NCI-H510A treated with DMSO at 0.1 percent for 48 hours (cell line): ENCODE results near the gene THSD7B.
A peak's percentile ranks its signal among the peaks of the same experiment; 100 is the strongest.

Experiments used
- DNase-seq: peaks from one replicate; lab custom pipeline; 2025; lab: John Stamatoyannopoulos, UW

THSD7B gene

DNA sequence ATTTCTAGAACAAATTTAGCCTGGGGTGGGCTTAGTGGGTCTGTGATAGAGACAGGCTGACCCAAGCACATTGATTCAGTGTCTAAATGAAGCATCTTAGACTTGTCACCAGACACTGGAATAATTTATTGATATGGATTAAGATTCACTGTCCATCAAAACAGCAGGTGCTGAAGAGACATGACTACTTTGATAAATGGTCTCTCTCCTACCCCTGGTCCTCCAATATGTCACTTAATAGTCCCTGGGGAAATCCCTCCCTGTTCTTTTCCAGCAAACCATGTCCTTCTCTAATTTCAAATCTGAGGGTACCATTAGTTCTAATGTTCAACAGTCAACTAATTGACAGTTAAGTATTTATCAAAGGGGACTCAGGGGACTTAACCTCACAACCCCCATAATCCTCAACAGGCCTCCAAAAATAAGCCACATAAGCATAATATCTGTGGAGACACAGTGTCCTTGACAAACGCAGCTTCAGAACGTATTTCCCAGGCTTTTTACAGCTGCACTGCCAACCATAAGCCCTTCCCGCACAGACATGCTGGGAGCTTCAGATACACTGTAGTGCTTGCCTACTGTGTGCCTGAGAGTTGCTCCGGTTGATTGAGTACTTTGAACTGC is 391.0 kb downstream of the THSD7B start:
- no peak for DNase-seq

DNA sequence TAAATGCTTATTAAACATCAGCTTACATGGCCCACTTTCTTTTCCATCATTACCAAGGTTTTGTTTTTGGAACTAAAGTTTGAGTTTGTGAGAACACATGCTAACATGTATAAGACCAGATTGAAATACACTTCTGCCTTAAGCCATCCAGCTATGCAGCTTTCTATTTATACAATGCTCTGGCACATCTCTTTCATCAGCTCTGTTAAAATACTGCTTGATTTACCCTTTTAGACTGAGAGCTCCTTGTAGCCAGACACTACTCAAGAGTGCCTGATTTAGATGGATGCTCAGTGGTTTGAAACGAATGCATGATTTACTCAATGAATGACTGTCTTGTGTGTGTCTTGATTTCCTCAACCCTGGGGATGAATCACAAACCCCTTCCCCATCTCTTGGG is 392.5 kb downstream of the THSD7B start:
- no peak for DNase-seq

DNA sequence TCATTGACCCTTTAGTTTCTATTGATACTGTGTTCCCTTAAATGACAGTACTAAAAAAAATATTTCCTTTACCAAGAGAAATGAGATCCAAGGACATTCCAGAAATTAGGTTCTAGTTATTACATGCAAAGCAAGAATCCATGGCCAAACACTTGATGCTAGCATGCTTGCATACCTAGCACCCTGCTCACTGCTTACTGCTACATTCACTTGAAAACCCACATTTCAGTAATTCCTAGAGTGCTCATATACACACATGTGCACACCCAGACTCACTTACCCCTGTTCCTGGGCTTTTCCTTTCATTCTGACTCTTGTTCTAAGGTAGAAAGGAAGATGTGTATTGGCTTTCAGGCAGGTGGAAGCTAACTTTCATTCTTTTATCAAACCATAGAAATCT is 395.9 kb downstream of the THSD7B start:
- DNase-seq, result no peak

DNA sequence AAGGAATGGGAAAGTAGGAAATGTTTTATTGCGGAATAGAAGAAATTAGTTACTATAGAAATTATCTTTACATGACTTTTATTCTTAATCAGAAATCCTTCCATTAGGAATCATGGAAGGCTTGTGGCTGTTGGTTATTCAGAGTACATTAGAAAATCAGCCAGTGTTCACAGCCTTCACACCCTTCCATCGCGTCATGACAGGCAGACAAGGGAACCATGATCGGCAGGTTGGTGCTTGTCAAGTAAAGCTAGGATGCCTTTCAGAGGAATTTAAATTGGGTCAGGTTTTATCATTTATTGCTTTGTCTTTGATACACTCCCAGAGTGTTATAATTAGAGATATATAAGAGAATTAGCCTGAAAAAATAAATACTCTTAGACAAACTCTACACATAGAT is 400.6 kb downstream of the THSD7B start:
- DNase-seq, result no peak

DNA sequence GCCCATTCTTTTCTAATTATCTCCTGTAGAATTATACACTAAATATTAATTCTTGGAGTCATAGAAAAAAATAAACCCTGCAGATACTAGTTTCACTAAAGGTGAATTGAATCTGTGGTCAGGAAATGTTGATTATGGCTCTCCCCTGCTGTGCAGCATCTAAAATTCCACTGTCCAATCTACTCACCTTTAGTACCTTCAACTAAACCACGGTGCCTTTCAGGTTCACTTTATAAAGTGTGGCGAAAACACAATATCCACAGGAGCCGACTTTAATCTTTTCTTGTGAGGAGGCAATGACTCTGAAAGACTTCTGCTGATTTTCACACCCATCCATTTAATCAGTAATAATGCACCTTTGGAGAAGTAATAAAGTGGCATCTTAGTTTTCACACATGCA is 402.3 kb downstream of the THSD7B start:
- DNase-seq, result no peak

DNA sequence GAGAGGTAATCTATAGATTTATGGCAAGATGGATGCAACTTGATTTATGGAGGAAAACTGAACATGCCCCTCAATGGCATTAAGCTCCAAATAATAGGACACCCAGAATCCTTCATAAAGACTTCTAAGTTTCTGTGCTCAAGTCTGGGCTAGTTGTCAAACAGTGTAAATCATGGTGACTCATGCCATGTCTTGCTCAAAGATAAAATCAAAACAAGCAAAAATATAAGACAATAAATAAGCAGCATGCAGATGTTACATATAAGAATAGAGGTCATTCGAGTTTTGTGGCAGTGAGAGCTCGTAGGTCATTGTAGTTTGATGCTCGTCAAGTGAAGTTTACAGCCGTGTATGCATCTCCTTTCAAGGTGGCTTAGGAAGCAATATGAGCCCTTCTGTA is 403.2 kb downstream of the THSD7B start:
- no peak for DNase-seq

DNA sequence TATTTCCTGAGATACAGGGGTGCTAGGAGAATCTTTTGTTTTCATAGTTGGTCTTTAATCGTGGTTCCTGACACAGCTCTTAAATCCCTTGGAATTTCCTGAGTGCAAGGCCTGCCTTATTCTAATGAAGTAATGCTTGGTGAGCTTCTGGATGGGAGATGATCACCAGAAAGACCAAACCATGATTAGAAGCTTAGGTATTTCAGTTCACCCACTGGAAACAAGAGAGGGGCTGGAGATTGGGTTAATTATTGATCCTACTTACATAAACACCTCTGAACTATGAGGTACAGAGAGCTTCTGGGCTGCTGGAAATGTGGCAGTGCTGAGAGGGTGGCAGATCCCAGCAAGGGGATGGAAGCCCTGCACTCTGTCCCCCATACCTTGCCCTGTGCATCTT is 406.8 kb downstream of the THSD7B start:
- DNase-seq, result no peak

DNA sequence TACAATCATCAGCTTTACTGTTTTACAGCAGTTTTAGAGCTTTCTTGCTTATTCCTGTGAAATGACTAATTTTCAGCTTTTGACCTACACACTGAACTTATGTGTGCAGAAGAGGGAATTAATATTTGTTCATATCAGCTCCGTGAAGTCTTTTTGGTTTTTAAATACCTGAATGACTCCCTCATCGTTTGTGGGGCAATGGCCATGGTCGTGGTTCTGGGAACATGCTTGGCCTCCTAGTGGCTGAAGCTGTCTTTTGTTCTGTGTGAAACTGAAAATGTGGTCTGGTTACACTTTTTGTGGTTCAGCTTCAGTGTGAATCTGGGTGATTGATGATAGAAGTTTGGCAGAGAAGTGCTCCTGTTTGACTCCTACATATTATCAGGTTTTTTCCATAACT is 408.1 kb downstream of the THSD7B start:
- DNase-seq, result no peak

DNA sequence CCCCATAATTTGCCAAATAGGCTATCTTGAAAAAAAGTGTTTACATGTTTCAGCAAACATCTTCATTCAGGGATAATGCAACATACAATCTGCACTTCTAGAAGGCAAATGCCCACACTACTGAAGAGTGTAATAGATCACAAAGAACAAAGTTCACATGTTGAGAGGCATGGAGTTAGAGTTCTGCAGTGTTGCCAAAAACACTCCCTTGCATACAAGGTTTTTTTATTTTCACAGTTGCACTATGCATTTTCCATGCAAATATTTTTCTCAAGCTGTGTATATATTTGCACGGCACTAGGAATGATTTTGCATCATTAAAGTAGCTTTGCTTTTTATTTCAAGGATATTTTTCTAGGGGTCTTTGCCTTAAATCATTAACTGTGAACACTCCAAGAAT is 409.9 kb downstream of the THSD7B start:
- peak; percentile 67 for DNase-seq

DNA sequence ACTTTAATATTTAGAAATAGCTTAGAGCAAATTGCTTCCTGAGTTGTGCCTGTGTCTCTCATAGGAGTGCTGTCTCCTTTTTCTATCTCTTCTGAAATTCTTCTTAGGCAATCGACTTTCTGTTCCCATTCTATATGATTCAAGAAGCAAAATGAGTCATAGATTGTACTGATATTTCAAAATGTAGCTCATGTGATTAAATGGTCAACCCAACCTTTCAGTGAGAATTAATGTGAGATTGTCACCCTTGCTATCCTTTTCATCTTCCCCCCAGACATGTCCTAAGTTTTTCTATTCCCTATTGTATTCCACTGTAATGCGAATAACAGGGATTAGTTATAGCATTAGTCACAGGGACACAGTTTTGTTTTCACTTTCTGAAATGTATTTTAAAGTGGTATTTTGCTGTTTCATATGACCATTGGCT is 413.6 kb downstream of the THSD7B start:
- no peak for DNase-seq

DNA sequence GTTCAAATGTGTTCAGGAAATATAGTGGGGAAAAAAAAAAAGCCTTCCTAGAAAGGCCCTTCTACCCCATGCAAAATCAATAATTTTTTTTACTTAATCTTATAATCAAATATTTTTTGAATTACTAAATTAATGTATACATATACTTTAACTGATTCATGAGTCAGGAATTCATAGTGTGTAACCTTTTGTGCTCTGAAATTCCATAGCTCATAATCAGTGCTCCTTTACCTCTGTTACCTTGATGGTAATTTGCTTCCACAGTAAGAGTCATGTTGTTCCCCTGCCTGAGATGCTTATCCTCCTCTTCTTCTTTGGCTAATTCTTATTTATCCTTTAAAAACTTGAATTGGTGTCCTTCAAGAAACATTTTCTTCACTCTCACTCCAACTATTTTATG is 414.2 kb downstream of the THSD7B start:
- DNase-seq, result no peak

DNA sequence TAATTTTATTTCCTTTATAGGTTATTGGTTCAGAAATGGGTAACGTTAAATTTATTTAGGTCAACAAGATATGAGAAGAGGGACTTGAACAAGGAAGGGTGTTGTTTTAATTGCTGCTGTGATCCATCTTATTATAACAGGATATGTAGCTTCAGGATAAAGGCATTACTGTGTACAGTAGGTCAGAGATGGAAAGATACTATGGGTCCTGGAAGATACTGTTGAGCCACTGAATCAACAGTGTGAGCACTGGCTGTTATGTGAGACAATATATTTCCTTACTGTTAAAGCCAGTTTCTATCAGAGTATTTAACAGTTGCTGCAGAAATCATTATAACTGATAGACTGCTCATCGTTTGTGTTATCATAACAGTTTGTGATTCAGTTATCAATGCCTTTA is 414.7 kb downstream of the THSD7B start:
- DNase-seq, result no peak

DNA sequence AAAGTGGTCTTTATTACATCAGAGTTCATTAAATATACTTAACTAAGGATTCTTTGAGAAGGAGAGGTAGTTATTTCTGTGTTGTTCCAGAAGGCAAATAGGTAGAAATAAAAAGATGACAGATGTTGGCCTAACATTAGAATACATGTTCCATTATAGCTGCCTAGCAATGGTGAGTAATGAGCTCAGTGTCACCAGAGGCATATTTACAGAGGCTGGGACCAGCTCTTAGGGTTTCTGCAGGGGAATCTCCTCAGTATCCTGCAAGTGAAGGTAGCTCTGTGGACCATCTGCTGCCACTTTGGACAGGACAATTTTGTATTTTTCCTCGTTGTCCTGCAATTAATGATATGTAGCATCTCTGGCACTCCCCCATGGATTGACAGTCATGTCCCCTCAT is 416.0 kb downstream of the THSD7B start:
- DNase-seq, result no peak

DNA sequence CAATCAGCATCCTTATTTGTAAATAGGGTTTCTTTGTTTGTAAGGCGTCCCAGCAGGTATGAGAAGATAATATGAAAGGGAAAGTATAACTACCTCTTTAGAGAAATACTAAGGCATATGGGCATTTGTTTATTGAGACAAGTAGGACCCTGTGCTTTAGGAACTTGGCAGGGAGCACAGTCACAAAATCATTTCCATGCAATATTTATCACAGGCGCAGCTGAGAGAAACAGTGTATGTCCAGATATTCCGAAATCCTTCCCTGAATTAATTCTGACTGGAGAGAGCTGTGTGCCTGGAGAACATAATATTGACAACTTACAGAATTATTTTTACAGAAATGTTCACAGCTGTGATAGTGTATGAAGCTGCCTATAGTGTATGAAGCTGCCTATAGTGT is 416.7 kb downstream of the THSD7B start:
- DNase-seq, result no peak

DNA sequence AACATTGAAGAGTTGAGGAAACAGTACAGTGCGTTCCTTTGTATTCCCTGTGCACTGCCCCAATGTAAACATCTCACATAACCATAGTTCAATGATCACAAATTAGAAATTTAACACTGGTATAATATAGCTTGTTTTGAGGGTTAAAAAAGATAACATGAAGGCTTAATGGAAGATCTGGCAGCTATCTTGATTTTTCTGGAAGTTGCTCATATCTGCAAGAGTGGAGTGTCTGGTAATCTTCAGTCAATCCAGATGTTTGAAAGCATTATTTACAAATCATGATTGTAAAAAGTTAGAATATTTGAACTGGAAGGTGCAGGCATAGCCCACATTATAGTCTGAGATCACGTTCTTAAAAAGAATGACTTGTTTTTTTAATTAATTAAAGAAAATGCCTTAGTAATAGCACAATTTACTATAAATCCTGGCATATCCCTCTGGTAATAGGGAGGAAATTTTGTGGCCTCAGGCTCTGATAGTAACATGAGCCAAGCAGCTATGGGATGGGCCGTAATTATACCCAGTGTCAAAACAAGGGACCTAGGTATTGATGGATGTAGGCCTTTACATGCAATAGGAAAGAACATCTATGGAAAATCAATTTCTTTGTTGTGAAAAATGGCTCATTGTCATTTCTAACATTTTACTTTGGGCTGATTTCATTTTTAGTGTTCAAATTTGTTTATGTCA is 418.0 kb downstream of the THSD7B start:
- DNase-seq, result no peak

DNA sequence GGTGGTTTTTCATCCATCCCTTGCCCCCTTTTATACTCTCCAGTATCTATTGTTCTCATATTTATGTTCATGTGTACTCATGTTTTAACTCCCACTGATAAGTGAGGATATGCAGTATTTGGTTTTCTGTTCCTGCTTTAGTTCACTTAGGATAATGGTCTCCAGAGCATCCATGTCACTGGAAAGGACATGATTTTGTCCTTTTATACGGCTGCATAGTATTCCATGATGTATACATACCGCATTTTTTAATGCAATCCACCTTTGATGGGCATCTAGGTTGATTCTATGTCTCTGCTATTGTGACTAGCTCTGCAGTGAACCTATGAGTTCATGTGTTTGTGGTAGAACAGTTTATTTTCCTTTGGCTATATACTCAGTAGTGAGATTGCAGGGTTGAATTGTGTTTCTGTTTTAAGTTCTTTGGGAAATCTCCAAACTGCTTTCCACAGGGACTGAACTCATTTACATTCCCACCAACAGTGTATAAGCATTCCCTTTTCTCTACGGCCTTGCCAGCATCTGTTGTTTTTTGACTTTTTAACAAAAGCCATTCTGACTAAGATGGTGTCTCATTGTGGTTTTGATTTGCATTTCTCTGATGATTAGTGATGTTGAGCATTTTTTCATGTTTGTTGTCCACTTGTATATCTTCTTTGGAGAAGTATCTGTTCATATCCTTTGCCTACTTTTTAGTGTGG is 420.2 kb downstream of the THSD7B start:
- no peak for DNase-seq

DNA sequence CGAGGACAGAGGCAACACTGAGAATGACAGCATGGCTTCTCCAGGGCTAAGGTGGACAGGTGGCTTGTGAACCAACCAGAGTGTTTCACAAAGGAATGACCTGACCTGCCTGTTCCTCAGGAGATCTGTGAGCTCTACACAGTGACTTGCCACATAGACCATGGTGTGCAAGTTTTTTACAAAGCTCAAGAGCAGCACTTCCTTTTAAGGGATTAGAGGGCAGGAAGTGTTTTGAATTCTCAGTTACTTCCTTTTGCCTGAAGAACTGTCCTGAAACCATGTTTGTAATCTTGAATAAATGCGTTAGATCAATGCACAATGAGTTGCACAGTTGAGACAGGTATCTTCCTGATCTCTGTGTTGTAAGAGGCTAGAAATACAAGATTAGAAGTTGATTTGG is 421.9 kb downstream of the THSD7B start:
- DNase-seq, result no peak

DNA sequence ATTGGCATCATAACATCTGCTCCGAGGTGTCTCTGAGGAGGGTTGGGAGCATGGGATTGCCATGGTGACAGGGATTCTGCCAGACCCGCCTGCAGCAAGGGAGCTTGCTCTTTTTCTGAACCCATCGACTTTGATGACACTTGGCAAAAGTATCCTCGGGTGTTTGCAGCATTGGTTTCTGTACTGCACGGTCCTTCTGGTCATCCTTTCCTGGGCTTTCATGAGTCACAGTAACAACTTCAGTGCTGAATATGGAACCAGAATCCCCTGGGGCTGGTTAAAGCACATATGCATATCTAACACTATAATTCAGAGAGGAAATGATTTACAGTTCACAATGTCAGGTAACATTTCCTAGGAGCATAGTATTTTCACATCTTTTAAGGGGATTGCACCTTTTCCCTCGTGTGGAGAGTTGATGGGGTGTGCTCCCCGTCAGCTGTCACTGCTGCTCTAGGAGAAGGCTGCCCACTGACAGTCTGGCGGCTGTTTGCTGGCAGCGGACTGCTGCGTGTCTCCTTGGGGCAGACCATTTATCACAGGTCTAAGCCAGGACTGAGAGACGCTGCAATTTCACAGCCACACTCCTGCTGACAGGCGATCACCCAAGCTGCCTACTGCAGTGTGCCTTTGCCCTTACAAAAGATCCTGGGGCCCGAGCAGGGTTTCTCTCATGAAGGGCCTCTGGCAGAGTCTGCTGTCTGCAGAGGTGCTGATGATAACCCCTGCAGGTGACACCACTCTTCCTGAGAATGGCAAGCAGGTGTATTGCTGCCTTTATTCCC is 425.3 kb downstream of the THSD7B start:
- DNase-seq, result no peak

DNA sequence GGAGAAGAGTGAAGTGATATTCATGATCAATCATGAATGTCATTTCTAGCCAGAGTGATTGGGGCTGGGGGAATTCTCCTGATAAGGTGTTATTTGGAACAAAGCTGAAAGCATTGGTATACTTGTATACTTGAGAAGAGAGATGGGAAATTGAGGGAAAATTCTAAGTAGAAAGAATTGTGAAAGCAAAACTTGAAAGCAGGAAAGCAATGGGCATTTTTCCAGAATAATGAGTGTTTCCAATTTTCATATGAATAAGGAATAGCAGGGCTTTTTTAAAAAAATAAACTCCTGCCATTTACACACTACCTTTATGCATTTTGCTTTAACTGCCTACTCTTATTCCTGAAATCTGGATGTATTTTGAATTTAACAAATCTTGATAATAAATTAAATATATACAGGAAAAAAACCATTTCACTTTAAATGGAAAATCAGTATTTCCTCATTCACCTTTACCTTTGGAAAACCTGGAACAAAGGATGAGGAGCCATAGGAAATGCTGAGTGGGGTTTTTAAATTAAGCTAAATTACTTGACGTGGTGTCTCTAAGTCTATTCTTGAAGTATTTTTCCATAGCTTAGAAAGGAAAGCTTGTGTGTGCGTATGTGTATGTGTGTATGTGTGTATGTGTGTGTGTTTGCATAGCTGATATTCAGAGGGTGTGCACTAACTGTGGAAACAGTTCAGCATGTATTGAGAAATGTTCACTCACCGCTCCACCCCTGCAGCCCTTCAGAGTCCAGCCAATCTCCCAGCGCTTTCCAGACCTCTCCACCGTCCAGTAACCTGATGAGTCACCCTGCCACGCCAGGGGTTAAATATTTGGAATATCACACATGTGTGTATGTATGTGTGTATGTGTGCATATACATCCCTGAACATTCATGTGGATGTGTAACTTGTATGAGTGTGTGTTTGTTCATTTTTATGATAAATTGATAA is 427.3 kb downstream of the THSD7B start:
- no peak for DNase-seq

DNA sequence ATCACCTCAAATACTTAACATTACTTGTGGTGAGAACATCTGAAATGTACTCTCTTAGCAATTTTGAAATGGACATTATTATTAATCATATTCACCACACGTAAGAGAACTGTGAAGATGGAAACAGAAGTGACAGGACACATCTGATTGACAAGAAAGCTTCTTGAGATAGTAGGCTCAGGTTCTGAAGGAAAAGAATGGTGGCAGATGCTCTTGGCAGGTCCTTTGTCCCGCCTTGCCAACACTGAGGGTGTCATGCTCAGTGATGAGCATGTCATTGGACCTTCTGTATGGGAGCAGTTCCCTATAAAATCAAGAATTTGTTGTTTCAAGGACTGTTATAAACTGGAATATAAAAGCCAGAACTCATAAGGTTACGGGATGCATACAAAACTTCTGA is 428.1 kb downstream of the THSD7B start:
- no peak for DNase-seq

DNA sequence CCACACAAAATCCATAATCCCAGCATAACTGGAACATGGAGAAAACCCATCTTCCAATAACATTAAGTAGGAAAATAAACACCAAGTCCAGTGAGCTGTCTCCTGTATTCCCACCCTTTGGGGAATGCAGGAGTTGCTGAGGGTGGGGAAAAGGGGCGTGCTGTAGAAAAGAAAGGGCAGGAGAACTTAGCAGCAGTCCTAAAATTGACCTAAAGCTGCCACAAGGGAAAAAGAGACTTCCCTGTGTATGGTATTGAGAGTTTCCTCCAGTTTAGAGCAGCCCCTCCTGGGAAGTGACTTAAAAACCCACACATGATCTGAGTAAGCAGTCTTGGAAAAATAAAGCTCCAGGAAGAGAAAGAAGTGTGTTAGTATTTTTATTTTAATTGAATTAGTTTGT is 428.8 kb downstream of the THSD7B start:
- no peak for DNase-seq

DNA sequence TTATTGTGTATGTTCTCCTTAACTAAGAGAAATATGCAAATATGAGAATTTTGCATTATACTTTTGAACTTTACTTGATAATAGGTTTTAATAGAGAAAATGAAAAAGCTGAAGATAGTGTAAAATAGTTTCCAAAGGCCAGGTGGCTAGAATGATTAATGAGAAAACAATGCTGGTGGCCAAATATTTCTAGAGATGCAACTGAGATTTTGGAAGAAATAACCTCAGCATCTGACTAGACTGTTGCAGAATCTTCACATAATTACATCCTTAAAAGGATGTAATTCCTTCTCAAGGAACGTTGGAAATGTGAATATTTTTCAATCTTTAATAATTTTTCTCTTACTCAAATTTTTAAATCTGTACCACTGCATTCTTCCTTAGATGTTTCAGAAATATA is 434.4 kb downstream of the THSD7B start:
- DNase-seq, result no peak
